BLaER1 treated with 17β-estradiol and CSF1 and Interleukin-3, amounts not matched to agents 10 nM and 100 nM (cell line): ENCODE measurements around the gene TMC1.

ENCODE experiments used
- H3K27ac ChIP-seq, 11 experiments: shearing (Covaris generic); formaldehyde crosslinking; 2 replicates each; pipeline ENCODE4 v1.8.1; 2022
- H3K27me3 ChIP-seq, 11 experiments: shearing (Covaris generic); formaldehyde crosslinking; 2 replicates each; pipeline ENCODE4 v1.8.1; 2022
- H3K36me3 ChIP-seq, 11 experiments: shearing (Covaris generic); formaldehyde crosslinking; 2 replicates each; pipeline ENCODE4 v1.8.1; 2022
- H3K4me1 ChIP-seq, 10 experiments: shearing (Covaris generic); formaldehyde crosslinking; 2 replicates each; pipeline ENCODE4 v1.8.1; 2022
- H3K4me2 ChIP-seq, 11 experiments: shearing (Covaris generic); formaldehyde crosslinking; 2 replicates each; pipeline ENCODE4 v1.8.1; 2022
- H3K4me3 ChIP-seq, 10 experiments: shearing (Covaris generic); formaldehyde crosslinking; 2 replicates each; pipeline ENCODE4 v1.8.1; 2022
- H3K9ac ChIP-seq, 11 experiments: shearing (Covaris generic); formaldehyde crosslinking; 2 replicates each; pipeline ENCODE4 v1.8.1; 2022
- H3K9me3 ChIP-seq, 11 experiments: shearing (Covaris generic); formaldehyde crosslinking; replicated peaks in 1 of 11; 2 replicates each; pipeline ENCODE4 v1.8.1; 2022
- H4K20me1 ChIP-seq, 11 experiments: shearing (Covaris generic); formaldehyde crosslinking; 2 replicates each; pipeline ENCODE4 v1.8.1; 2022
- Cebpa-rat ChIP-seq, 11 experiments: shearing (Covaris generic); IDR thresholded peaks; 2 replicates each; pipeline ENCODE4 v1.8.1; 2022

The TMC1 gene

GRCh38 chr9:72554221-72554641 is 32.8 kb downstream of the TMC1 start:
- Histone ChIP-seq H3K27ac (no peak overlapping the region), H3K36me3 (no peaks in the 10 kb centered on the region), H4K20me1 (no peaks in the 10 kb centered on the region), H3K4me1 (peaks cover 0 to 9% (median 0%) of the 10 kb centered on the region in 10 experiments; a peak in 5 of 20 replicates), H3K4me3 (no peak overlapping the region), H3K27me3 (no peaks in the 10 kb centered on the region), H3K9me3 (no peaks in the 10 kb centered on the region), H3K9ac (no peak overlapping the region), H3K4me2 (no peak overlapping the region)
- no peak for TF ChIP-seq Cebpa-rat (IDR thresholded peaks at IDR 0.05)

GRCh38 chr9:72557549-72557948 is 36.1 kb downstream of the TMC1 start:
- no peak overlapping the region for H3K27ac ChIP-seq

GRCh38 chr9:72560086-72560485 is 38.7 kb downstream of the TMC1 start:
- Histone ChIP-seq H3K9ac (no peak overlapping the region), H3K4me3 (no peak overlapping the region), H3K9me3 (no peaks in the 10 kb centered on the region), H3K4me2 (no peak overlapping the region), H3K27ac (no peak overlapping the region), H3K36me3 (no peaks in the 10 kb centered on the region), H3K4me1 (peaks cover 0 to 15% (median 0%) of the 10 kb centered on the region in 10 experiments; a peak in 6 of 20 replicates), H4K20me1 (no peaks in the 10 kb centered on the region), H3K27me3 (no peaks in the 10 kb centered on the region)
- TF ChIP-seq Cebpa-rat (IDR thresholded peaks at IDR 0.05) = no peak

More at GRCh38 chr9:72557549-72557948, 36.1 kb downstream of the TMC1 start:
- H3K4me2 ChIP-seq = 0 out of 22 replicates have a peak overlapping the region, but pooled peaks of 2 of the 11 experiments have one; percentile 10 to 14
- H4K20me1 ChIP-seq = no peaks in the 10 kb centered on the region
- peaks cover 0 to 9% (median 0%) of the 10 kb centered on the region in 10 experiments; a peak in 5 of 20 replicates for H3K4me1 ChIP-seq
- no peak for TF ChIP-seq Cebpa-rat (IDR thresholded peaks at IDR 0.05)
- no peaks in the 10 kb centered on the region for H3K36me3 ChIP-seq
- H3K4me3 ChIP-seq = no peak overlapping the region
- no peak overlapping the region for H3K9ac ChIP-seq
- H3K9me3 ChIP-seq = no peaks in the 10 kb centered on the region
- H3K27me3 ChIP-seq = no peaks in the 10 kb centered on the region

GRCh38 chr9:72563806-72564205 is 42.4 kb downstream of the TMC1 start:
- no peaks in the 10 kb centered on the region for H3K36me3 ChIP-seq
- no peak overlapping the region for H3K4me2 ChIP-seq
- TF ChIP-seq Cebpa-rat (IDR thresholded peaks at IDR 0.05) = no peak
- peaks cover 0 to 6% (median 0%) of the 10 kb centered on the region in 11 experiments; a peak in 5 of 22 replicates for H3K9me3 ChIP-seq
- peaks cover 0 to 5% (median 0%) of the 10 kb centered on the region in 10 experiments; a peak in 2 of 20 replicates for H3K4me1 ChIP-seq
- no peaks in the 10 kb centered on the region for H3K27me3 ChIP-seq
- H3K9ac ChIP-seq = no peak overlapping the region
- H4K20me1 ChIP-seq = no peaks in the 10 kb centered on the region
- H3K4me3 ChIP-seq = no peak overlapping the region
- H3K27ac ChIP-seq = no peak overlapping the region

GRCh38 chr9:72564479-72565281 is 43.3 kb downstream of the TMC1 start:
- no peak for TF ChIP-seq Cebpa-rat (IDR thresholded peaks at IDR 0.05)
- Histone ChIP-seq H3K36me3 (no peaks in the 10 kb centered on the region), H3K27ac (no peak overlapping the region), H3K4me2 (peak overlapping the region in 2 of 11 experiments; percentile 7 to 29; a peak in 3 of 22 replicates), H3K9me3 (peaks cover 0 to 6% (median 0%) of the 10 kb centered on the region in 11 experiments; a peak in 5 of 22 replicates), H3K9ac (no peak overlapping the region), H4K20me1 (no peaks in the 10 kb centered on the region), H3K4me1 (peaks cover 0 to 5% (median 0%) of the 10 kb centered on the region in 10 experiments; a peak in 2 of 20 replicates), H3K4me3 (no peak overlapping the region), H3K27me3 (no peaks in the 10 kb centered on the region)

- H3K9me3 ChIP-seq = peaks cover 0 to 6% (median 0%) of the 10 kb centered on the region in 11 experiments; a peak in 5 of 22 replicates
- no peak overlapping the region for H3K9ac ChIP-seq
- no peaks in the 10 kb centered on the region for H3K36me3 ChIP-seq
- H3K27ac ChIP-seq = no peak overlapping the region
- H3K4me3 ChIP-seq = no peak overlapping the region
- H3K4me2 ChIP-seq = no peak overlapping the region
- no peaks in the 10 kb centered on the region for H4K20me1 ChIP-seq
- H3K27me3 ChIP-seq = no peaks in the 10 kb centered on the region
- H3K4me1 ChIP-seq = peaks cover 0 to 5% (median 0%) of the 10 kb centered on the region in 10 experiments; a peak in 2 of 20 replicates
- no peak for TF ChIP-seq Cebpa-rat (IDR thresholded peaks at IDR 0.05)
These were observed 44.1 kb downstream of the TMC1 start for GRCh38 chr9:72565535-72565934.

- Histone ChIP-seq H4K20me1 (no peaks in the 10 kb centered on the region), H3K27ac (no peak overlapping the region), H3K9ac (no peak overlapping the region), H3K36me3 (no peaks in the 10 kb centered on the region), H3K4me1 (peaks cover 0 to 14% (median 0%) of the 10 kb centered on the region in 10 experiments; a peak in 7 of 20 replicates), H3K9me3 (no peaks in the 10 kb centered on the region), H3K4me2 (no peak overlapping the region), H3K27me3 (no peaks in the 10 kb centered on the region), H3K4me3 (no peak overlapping the region)
- no peak for TF ChIP-seq Cebpa-rat (IDR thresholded peaks at IDR 0.05)
These were observed 52.9 kb downstream of the TMC1 start for GRCh38 chr9:72574156-72574810.

GRCh38 chr9:72575666-72576065 is 54.3 kb downstream of the TMC1 start:
- no peak overlapping the region for H3K27ac ChIP-seq
- no peaks in the 10 kb centered on the region for H4K20me1 ChIP-seq
- no peaks in the 10 kb centered on the region for H3K36me3 ChIP-seq
- H3K27me3 ChIP-seq = no peaks in the 10 kb centered on the region
- no peak overlapping the region for H3K9ac ChIP-seq
- no peaks in the 10 kb centered on the region for H3K9me3 ChIP-seq
- no peak for TF ChIP-seq Cebpa-rat (IDR thresholded peaks at IDR 0.05)
- peaks cover 0 to 19% (median 0%) of the 10 kb centered on the region in 10 experiments; a peak in 7 of 20 replicates for H3K4me1 ChIP-seq
- H3K4me2 ChIP-seq = no peak overlapping the region
- no peak overlapping the region for H3K4me3 ChIP-seq

- Histone ChIP-seq H3K4me3 (no peak overlapping the region), H3K4me1 (peaks cover 0 to 19% (median 0%) of the 10 kb centered on the region in 10 experiments; a peak in 7 of 20 replicates), H4K20me1 (no peaks in the 10 kb centered on the region), H3K4me2 (no peak overlapping the region), H3K9me3 (no peaks in the 10 kb centered on the region), H3K27ac (no peak overlapping the region), H3K36me3 (no peaks in the 10 kb centered on the region), H3K27me3 (no peaks in the 10 kb centered on the region), H3K9ac (no peak overlapping the region)
- no peak for TF ChIP-seq Cebpa-rat (IDR thresholded peaks at IDR 0.05)
These were observed 54.7 kb downstream of the TMC1 start for GRCh38 chr9:72576087-72576486.
